Measurements from ENCODE around the gene SCFD2. TPM values are rescaled to one million over a fixed set of nuclear protein-coding genes. Genes with fewer than 3 reads are reported as not detected.

SCFD2 gene
- 27.0 TPM for total RNA-seq

DNA sequence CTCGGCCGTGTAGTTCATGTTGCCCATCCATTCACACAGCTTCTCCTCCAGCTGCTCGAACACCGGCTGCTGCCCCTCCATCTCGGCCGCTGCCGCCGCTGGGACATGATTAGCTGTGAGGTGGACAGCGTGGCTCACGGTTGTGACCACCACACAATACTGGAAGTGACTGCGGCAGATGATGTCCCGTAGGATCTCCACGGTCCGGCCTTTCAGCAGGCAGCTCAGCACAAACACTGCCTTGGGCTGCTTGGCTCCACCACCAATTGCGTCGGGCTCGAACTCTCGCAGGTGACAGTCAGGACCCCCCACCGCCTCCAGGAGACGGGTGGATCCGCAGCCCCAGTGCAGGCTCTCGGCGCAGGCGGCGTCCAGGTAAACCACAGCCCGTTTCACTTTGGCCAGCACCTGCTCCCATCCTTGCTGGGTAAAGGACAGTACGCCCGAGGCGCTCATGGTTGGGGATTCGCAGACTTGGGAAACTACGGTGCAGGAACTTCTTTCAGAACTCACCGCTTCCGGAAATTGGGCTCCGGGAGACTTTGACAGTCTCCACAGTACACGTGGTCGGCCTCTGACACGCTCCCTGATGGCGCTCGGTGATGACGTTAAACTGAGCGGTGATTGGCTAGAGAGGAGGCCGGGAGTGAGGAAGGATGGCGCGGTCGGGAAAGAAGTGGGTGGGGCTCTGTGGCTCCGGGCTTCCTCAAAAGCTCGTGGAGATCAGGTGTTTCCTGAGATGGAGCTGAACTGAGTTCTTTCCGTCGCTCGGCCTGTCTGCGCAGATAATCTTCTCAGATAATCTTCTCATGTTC lies at the start of gene SCFD2:
Gene SCFD2, minus strand, starts transcription at position 576 of the 815 bp plus-strand sequence.

DNA sequence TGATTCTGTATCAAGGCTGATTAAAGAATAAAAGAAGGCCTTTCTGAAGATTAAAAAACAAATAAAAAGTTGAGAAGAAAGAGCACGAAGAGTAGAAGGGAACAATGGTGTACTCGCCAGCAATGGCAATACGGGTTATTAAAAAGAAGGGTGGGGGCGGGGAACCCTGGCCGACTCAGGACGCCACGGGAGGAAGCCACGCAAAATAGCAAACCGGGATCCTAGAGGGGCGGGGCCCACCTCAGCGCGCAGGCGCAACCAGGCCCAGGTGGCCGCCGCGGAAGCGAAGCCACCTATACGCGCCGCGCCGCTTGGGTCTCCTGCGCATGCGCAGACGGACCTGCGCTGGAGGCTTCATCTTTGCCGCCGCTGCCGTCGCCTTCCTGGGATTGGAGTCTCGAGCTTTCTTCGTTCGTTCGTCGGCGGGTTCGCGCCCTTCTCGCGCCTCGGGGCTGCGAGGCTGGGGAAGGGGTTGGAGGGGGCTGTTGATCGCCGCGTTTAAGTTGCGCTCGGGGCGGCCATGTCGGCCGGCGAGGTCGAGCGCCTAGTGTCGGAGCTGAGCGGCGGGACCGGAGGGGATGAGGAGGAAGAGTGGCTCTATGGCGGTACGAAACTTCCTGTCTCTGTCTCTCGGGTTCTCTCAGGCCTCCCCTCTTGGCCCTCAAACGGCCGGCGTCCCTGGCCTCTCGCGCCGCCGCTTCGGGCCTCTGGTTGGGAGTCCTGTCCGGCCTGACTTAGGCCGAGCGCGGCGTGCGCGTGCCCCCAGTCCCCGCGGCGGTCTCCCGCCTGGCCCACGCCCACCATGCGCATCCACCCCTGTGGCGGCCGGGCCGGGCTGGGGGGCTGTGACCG lies 11.7 kb upstream of the SCFD2 start, which contains the start of gene FIP1L1:
Gene FIP1L1, plus strand, starts transcription at position 323 of the 852 bp plus-strand sequence. Its CDS starts 198 bp downstream, at position 521.

DNA sequence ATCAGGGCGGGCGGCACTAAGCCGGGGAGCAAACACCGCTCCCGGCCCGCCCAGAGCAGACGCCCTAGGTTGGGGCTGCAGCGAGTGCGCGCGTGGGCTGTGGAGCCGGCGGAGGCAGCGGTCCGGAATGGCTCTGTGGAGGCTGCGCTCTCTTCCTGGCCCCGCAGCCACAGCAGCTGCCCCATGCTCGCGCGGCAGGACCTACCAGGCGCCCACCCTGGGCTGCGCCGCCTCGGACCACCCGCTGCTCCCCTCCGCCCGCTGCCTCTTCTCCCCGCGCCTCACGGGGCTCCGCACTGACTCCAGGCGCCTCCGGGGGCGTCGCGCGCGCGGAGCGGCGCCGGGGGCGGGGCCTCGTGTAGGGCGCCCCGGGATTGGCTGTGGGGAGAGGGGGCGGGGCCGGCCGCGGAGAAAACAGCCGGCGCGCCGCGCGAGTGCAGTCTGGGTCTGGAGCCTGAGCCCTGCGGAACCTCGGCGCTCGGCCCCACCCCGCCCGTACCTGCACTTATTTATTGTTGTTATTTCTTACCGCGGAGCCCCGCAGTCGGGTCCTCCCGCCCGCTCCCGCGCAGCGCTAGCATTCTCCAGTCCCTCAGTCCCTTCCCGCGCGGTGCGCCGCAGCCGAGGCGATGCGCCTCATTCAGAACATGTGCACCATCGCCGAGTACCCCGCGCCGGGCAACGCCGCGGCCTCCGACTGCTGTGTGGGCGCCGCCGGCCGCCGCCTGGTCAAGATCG lies 503.8 kb downstream of the SCFD2 start, which contains the start of gene RASL11B:
Gene RASL11B, plus strand, starts transcription at position 439 of the 738 bp plus-strand sequence. Its CDS starts 191 bp downstream, at position 630.

Small RNA genes lying within 50 kb of the gene (small RNA-seq; reads per million reads assigned to genes)
- gene RNU6-310P (ENCODE audit: low replicate concordance) = not detected

Other genes with a start within 250 kb of the SCFD2 start
- gene FIP1L1, start 11.6 kb upstream of the SCFD2 start, total RNA-seq = 75.9 TPM
- 19.3 TPM for gene LNX1, start 225.4 kb upstream of the SCFD2 start, total RNA-seq